Nephron progenitor cell (in vitro differentiated cells): ENCODE results near the gene TCP11.

Source experiments
- DNase-seq: peaks from one replicate; pipeline ENCODE4 v3.0.0; 2021
- H3K27ac Mint-ChIP-seq: 2 replicates; pipeline ENCODE4 v1.8.0; 2021; ENCODE audit warnings: mild to moderate bottlenecking, moderate library complexity, mixed read lengths
- H3K27me3 Mint-ChIP-seq: 2 replicates; pipeline ENCODE4 v1.8.0; 2021; ENCODE audit warnings: mild to moderate bottlenecking, low read depth, mixed read lengths; ENCODE audit not compliant: poor library complexity
- H3K36me3 Mint-ChIP-seq: 2 replicates; pipeline ENCODE4 v1.8.0; 2021; ENCODE audit warnings: low read depth, mixed read lengths
- H3K4me1 Mint-ChIP-seq: 2 replicates; pipeline ENCODE4 v1.8.0; 2021; ENCODE audit warnings: mixed read lengths
- H3K4me3 Mint-ChIP-seq: 2 replicates; pipeline ENCODE4 v1.8.0; 2021; ENCODE audit warnings: mild to moderate bottlenecking, moderate library complexity, mixed read lengths
- H3K9me3 Mint-ChIP-seq: 2 replicates; pipeline ENCODE4 v1.8.0; 2021; ENCODE audit warnings: mild to moderate bottlenecking, moderate library complexity, mixed read lengths
- TF ChIP-seq, protein P1 (sequence below): fragments of 200-600 bp; sonication (generic); IDR thresholded peaks from 2 replicates; pipeline ENCODE4 v1.5.0; 2021; ENCODE audit warnings: antibody characterized with exemption

Gene TCP11

DNA sequence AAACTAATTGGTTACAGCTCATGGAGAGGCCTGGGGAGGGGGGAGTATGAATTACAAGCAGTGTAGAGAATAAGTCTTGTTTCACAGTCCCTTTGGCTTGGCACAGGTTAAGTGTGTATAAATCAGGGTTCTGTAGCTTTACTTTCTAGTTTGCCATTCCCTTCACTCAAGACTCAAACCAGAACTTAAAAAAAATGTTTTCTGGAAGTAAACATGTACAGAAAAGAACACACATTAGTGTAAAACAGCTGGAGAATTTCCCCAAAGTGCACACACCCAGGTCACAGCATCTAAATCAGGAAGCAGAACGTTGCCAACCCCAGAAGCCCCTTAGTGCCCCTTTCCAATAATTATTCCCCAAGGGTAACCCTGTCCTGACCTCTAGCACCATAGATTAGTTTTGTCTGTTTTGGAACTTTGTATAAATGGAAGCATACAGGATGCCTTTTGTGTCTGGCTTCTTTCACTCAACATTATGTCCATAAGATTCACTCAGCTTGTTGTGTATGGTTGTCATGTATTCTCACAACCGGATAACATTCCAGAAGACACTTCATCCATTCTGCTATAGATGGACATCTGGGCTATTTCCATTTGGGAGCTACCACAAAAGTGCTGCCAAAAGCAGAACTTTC, 38.9 kb upstream of the TCP11 start:
- DNase-seq: no peak
- H3K4me3 Mint-ChIP-seq: no peak overlapping the region
- peaks cover 64% of the 10 kb centered on the region for H3K4me1 Mint-ChIP-seq
- H3K9me3 Mint-ChIP-seq: no peaks in the 10 kb centered on the region
- peaks cover 5% of the 10 kb centered on the region for H3K36me3 Mint-ChIP-seq
- H3K27ac Mint-ChIP-seq: no peak overlapping the region
- TF ChIP-seq, protein P1, sequence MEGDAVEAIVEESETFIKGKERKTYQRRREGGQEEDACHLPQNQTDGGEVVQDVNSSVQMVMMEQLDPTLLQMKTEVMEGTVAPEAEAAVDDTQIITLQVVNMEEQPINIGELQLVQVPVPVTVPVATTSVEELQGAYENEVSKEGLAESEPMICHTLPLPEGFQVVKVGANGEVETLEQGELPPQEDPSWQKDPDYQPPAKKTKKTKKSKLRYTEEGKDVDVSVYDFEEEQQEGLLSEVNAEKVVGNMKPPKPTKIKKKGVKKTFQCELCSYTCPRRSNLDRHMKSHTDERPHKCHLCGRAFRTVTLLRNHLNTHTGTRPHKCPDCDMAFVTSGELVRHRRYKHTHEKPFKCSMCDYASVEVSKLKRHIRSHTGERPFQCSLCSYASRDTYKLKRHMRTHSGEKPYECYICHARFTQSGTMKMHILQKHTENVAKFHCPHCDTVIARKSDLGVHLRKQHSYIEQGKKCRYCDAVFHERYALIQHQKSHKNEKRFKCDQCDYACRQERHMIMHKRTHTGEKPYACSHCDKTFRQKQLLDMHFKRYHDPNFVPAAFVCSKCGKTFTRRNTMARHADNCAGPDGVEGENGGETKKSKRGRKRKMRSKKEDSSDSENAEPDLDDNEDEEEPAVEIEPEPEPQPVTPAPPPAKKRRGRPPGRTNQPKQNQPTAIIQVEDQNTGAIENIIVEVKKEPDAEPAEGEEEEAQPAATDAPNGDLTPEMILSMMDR: no peak
- H3K27me3 Mint-ChIP-seq: peaks cover 11% of the 10 kb centered on the region

DNA sequence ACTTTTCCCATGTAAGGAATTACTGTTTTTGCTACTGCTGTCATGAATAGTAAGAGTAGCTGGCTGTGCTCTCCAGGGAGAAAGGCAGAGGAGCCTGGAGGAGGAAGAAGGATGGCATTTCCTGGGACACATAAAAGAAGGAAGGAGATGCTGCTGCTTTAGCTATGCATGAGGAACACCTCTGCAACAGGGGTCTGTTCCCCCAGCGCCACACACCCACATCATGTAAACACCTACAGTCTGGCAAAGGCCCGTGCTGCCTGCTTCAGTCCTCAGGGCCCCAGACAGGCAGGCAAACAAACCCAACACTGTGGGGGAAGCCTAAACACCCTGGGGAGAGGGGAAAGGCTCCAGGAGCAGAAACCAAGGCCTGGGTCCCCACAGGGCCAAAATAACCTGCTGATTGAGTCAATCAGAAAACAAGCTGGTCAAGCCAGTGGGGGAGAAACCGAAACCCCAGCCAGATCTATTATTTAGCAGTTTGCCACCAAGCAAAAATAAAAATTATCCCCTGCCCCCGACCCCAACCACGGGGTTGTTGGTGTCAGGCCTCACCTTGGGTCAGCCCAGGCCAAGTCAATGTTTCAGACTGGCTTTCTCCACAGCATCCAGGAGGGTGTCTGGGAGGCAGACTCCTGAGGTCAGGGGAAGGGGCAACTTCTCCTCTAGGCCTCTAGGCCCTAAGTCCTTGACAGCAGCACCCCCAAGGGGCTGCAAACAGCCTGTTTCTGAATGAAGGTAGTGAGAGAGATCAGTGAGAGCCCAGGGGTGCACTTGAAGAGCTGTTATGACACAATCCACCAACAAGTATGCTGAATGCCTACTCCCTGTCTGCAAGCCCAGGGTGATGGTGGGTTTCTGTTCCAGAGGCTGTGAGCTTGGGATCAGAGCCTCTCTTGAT, 38.0 kb upstream of the TCP11 start:
- peaks cover 8% of the 10 kb centered on the region for H3K27me3 Mint-ChIP-seq
- H3K4me3 Mint-ChIP-seq: no peak overlapping the region
- no peak for DNase-seq
- H3K9me3 Mint-ChIP-seq: no peaks in the 10 kb centered on the region
- peaks cover 5% of the 10 kb centered on the region for H3K36me3 Mint-ChIP-seq
- peaks cover 58% of the 10 kb centered on the region for H3K4me1 Mint-ChIP-seq
- peak overlapping the region; percentile 55 for H3K27ac Mint-ChIP-seq
- TF ChIP-seq, protein P1: no peak

DNA sequence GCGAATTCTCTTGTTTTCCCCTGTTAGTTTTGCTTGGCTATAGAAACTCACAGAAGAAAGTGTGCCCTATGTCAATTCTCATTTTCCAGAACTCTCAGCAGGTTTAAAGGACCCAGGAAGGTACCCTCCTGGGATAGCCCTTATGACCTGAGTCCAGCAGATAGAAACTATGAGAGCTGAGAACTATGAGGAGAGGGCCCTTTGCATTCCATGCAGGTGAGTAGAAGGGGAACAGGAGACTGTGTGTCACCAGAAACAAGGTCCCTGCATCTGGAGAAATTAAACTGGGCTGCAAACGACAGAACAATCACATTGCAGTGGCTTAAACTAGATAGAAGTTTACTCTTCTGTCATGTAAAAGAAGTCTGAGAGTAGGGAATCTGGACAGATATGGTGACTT, 36.9 kb upstream of the TCP11 start:
- Mint-ChIP-seq H3K27ac (no peak overlapping the region), H3K36me3 (peaks cover 4% of the 10 kb centered on the region), H3K4me3 (no peak overlapping the region), H3K4me1 (peaks cover 67% of the 10 kb centered on the region), H3K9me3 (no peaks in the 10 kb centered on the region), H3K27me3 (peaks cover 18% of the 10 kb centered on the region)
- DNase-seq: no peak
- TF ChIP-seq, protein P1: no peak

DNA sequence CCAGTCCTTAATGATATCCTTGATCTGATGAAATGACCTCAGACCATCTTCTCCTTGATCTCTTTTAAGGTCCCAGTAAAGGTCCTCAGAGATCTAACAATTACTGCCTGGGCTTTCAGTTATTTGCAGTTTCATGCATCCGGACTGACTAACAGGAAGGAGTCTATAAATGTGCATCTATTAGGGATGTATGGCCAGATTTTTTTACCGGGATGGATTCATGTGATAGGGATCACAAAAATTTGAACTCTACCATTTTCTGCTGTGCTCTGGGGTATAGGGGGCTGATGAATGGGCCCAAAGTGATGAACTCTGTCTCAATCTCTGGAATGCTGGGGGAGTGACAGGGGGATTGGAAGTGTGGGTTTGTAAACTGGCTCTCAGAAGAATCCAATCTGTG, 36.5 kb upstream of the TCP11 start:
- no peak overlapping the region for H3K4me3 Mint-ChIP-seq
- no peaks in the 10 kb centered on the region for H3K36me3 Mint-ChIP-seq
- H3K27me3 Mint-ChIP-seq: peaks cover 17% of the 10 kb centered on the region
- TF ChIP-seq, protein P1: no peak
- H3K9me3 Mint-ChIP-seq: no peaks in the 10 kb centered on the region
- peaks cover 66% of the 10 kb centered on the region for H3K4me1 Mint-ChIP-seq
- H3K27ac Mint-ChIP-seq: peak overlapping the region; percentile 65
- DNase-seq: no peak

DNA sequence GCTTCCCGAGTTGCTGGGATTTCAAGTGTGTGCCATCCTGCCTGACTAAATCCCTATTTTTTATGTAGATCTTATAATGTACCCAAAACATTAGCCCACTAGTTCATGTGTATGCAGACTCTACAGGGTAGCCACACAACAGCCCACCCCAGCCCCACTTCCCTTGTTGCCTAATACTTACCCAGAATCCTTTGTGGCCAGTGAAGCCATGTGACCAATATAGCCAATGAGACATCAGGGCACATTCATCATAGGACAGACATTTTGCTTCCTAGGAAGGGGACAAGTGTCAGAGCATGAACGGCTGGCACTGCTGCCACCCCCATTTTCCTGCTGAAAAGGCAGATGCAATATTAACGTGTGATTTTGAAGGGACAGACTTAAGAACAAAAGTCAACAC, 36.0 kb upstream of the TCP11 start:
- no peaks in the 10 kb centered on the region for H3K9me3 Mint-ChIP-seq
- H3K27me3 Mint-ChIP-seq: peaks cover 17% of the 10 kb centered on the region
- H3K4me3 Mint-ChIP-seq: no peak overlapping the region
- peak overlapping the region; percentile 65 for H3K27ac Mint-ChIP-seq
- peaks cover 71% of the 10 kb centered on the region for H3K4me1 Mint-ChIP-seq
- TF ChIP-seq, protein P1: no peak
- no peak for DNase-seq
- H3K36me3 Mint-ChIP-seq: no peaks in the 10 kb centered on the region
